GM12892 (cell line): ENCODE data around the gene MTG2.

Experiments
- POLR2A ChIP-seq: IDR thresholded peaks from 2 replicates; pipeline ENCODE4 v1.6.1; 2011; ENCODE audit warnings: low read depth, low read length, control low read depth
- POLR2AphosphoS5 ChIP-seq: IDR thresholded peaks from 2 replicates; pipeline ENCODE4 v1.6.1; 2011; ENCODE audit warnings: low read depth, low read length, control low read depth
- TAF1 ChIP-seq: IDR thresholded peaks from 2 replicates; pipeline ENCODE4 v1.6.1; 2011; ENCODE audit warnings: low read depth, mild to moderate bottlenecking, control low read depth, low read length, borderline replicate concordance

DNA sequence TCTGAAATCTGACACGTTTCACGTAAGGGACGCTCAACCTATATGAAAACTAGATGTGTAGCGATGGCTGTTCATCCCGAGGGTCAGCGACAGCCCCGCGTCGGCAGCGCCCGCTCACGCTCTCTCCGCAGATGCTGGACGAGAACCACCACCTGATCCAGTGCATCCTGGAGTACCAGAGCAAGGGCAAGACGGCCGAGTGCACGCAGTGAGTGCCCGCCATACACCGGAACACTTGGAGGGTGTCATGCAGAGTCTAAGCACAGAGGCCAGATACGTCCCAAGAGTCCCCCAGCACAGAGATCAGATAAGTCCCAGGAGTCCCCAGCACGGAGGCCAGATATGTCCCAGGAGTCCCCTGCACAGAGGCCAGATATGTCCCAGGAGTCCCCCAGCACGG is 24.3 kb upstream of the MTG2 start:
- no peak for TF ChIP-seq TAF1
- TF ChIP-seq POLR2AphosphoS5, result no peak
- no peak for TF ChIP-seq POLR2A
